DOHH2 (cell line): ENCODE measurements around the gene HMG20B.

Source experiments
- EZH2phosphoT487 ChIP-seq: fragments of 200-600 bp; sonication (generic); IDR thresholded peaks from 2 replicates; pipeline ENCODE4 v1.6.1; 2017; ENCODE audit warnings: borderline replicate concordance, mild to moderate bottlenecking, antibody characterized with exemption, low read length, moderate library complexity, mixed read lengths
- TF ChIP-seq, protein P1 (sequence below): fragments of 200-600 bp; sonication (generic); IDR thresholded peaks from one replicate; pipeline ENCODE4 v1.5.1; 2014; ENCODE audit warnings: antibody characterized with exemption, mild to moderate bottlenecking, low read depth, low read length; ENCODE audit not compliant: poor library complexity, severe bottlenecking

DNA sequence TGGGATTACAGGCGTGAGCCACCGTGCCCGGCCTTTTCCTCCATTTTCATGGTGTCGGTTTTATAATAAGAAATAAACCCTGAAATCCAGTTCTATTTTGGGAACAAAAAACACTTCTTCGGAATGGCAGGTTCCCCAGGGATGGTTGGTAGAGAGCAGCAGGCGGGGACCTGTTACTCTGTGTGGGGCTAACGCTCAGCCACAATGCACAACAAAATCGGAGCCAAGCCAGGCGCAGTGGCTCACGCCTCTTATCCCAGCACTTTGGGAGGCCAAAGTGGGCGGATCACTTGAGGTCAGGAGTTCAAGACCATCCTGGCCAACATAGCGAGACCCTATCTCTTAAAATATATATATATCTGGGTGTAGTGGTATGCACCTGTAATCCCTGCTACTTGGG, 28.3 kb downstream of the HMG20B start:
- TF ChIP-seq, protein P1, sequence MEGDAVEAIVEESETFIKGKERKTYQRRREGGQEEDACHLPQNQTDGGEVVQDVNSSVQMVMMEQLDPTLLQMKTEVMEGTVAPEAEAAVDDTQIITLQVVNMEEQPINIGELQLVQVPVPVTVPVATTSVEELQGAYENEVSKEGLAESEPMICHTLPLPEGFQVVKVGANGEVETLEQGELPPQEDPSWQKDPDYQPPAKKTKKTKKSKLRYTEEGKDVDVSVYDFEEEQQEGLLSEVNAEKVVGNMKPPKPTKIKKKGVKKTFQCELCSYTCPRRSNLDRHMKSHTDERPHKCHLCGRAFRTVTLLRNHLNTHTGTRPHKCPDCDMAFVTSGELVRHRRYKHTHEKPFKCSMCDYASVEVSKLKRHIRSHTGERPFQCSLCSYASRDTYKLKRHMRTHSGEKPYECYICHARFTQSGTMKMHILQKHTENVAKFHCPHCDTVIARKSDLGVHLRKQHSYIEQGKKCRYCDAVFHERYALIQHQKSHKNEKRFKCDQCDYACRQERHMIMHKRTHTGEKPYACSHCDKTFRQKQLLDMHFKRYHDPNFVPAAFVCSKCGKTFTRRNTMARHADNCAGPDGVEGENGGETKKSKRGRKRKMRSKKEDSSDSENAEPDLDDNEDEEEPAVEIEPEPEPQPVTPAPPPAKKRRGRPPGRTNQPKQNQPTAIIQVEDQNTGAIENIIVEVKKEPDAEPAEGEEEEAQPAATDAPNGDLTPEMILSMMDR = no peak
- no peak for TF ChIP-seq EZH2phosphoT487
